ENCODE measurements around the gene PAK1.
"Not testable (repeated sequence)": the region's sequence is repeated elsewhere in the genome, so short reads cannot be mapped to it uniquely, and the experiment has no call there.

The PAK1 gene

GRCh38 chr11:77473801-77474683 lies at the start of gene PAK1:
TSS of gene PAK1 (minus strand) at chr11:77474094. CDS start at chr11:77392520, 81,574 bp downstream.
- peak; percentile 90 for DNase-seq

- DNase-seq: no peak
Observed at GRCh38 chr11:77522215-77522614, 48.3 kb upstream of the PAK1 start.

GRCh38 chr11:77519847-77520246 lies 46.0 kb upstream of the PAK1 start:
- DNase-seq: no peak

- DNase-seq: no peak
Observed at GRCh38 chr11:77518471-77518870, 44.6 kb upstream of the PAK1 start.

GRCh38 chr11:77517753-77518152 lies 43.9 kb upstream of the PAK1 start:
- DNase-seq: no peak

- DNase-seq: no peak
Observed at GRCh38 chr11:77517226-77517625, 43.3 kb upstream of the PAK1 start.

- no peak for DNase-seq
Observed at GRCh38 chr11:77515483-77515882, 41.6 kb upstream of the PAK1 start.

- DNase-seq: no peak
Observed at GRCh38 chr11:77515063-77515462, 41.2 kb upstream of the PAK1 start.

GRCh38 chr11:77512092-77512491 lies 38.2 kb upstream of the PAK1 start:
- DNase-seq: no peak

- no peak for DNase-seq
Observed at GRCh38 chr11:77510851-77511250, 37.0 kb upstream of the PAK1 start.

- DNase-seq: no peak
Observed at GRCh38 chr11:77510095-77510494, 36.2 kb upstream of the PAK1 start.

- no peak for DNase-seq
Observed at GRCh38 chr11:77508019-77508418, 34.1 kb upstream of the PAK1 start.

- no peak for DNase-seq
Observed at GRCh38 chr11:77506857-77507256, 33.0 kb upstream of the PAK1 start.

- DNase-seq: no peak
Observed at GRCh38 chr11:77505956-77506355, 32.1 kb upstream of the PAK1 start.

GRCh38 chr11:77503006-77503405 lies 29.1 kb upstream of the PAK1 start:
- no peak for DNase-seq

GRCh38 chr11:77502346-77502905 lies 28.5 kb upstream of the PAK1 start:
- no peak for DNase-seq

GRCh38 chr11:77501758-77502157 lies 27.9 kb upstream of the PAK1 start:
- DNase-seq: no peak

GRCh38 chr11:77497368-77497767 lies 23.5 kb upstream of the PAK1 start:
- no peak for DNase-seq

- no peak for DNase-seq
Observed at GRCh38 chr11:77495526-77495925, 21.6 kb upstream of the PAK1 start.

GRCh38 chr11:77490035-77490434 lies 16.1 kb upstream of the PAK1 start:
- DNase-seq: not testable (repeated sequence)

GRCh38 chr11:77487790-77488189 lies 13.9 kb upstream of the PAK1 start:
- DNase-seq: no peak

- DNase-seq: no peak
Observed at GRCh38 chr11:77479746-77480352, 6.0 kb upstream of the PAK1 start.

GRCh38 chr11:77475206-77475605 lies 1.3 kb upstream of the PAK1 start:
- DNase-seq: no peak

GRCh38 chr11:77474684-77475060 lies 778 bp upstream of the PAK1 start:
- DNase-seq: no peak
